Measurements from ENCODE around the gene TMEM51. TPM values are rescaled to one million over a fixed set of nuclear protein-coding genes. Genes with fewer than 3 reads are reported as not detected.
"Not testable (repeated sequence)": the region's sequence is repeated elsewhere in the genome, so short reads cannot be mapped to it uniquely, and the experiment has no call there.

TMEM51 gene
- total RNA-seq, 1 experiment from 2014 or later, result 47.6 TPM

DNA sequence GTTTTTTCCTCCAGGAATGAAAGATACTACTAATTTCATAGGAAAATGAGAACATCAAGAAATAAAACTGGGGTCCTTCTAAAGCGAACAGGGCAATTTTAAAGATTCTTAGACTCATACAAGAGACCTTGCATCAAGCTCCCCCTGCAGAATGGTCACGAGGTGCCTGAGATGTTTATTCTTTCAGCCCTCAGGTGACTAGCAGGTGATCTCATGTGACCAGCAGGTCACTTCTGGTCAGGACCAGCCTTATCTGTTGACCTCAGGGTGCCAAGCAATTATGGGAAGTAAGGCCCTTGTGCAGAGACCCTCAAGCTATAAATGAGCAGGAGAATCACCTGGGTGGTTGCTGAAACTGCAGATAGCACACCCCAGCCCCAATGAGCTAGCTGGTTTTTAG is 20.6 kb upstream of the TMEM51 start:
- DNase-seq, result no peak
- TF ChIP-seq, protein P1, sequence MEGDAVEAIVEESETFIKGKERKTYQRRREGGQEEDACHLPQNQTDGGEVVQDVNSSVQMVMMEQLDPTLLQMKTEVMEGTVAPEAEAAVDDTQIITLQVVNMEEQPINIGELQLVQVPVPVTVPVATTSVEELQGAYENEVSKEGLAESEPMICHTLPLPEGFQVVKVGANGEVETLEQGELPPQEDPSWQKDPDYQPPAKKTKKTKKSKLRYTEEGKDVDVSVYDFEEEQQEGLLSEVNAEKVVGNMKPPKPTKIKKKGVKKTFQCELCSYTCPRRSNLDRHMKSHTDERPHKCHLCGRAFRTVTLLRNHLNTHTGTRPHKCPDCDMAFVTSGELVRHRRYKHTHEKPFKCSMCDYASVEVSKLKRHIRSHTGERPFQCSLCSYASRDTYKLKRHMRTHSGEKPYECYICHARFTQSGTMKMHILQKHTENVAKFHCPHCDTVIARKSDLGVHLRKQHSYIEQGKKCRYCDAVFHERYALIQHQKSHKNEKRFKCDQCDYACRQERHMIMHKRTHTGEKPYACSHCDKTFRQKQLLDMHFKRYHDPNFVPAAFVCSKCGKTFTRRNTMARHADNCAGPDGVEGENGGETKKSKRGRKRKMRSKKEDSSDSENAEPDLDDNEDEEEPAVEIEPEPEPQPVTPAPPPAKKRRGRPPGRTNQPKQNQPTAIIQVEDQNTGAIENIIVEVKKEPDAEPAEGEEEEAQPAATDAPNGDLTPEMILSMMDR (IDR thresholded peaks at IDR 0.05; ENCODE audit: unreplicated experiment), result no peak
- CTCF ChIA-PET, result no interaction called here
- no peaks in the 10 kb centered on the region for H3K4me1 Mint-ChIP-seq (ENCODE audit: low read depth, unreplicated experiment)
- no peak overlapping the region for H3K4me3 Mint-ChIP-seq (ENCODE audit: low read depth, unreplicated experiment)
- peaks cover 6% of the 10 kb centered on the region for H3K36me3 Mint-ChIP-seq (ENCODE audit: insufficient read depth, unreplicated experiment)
- H3K9me3 Mint-ChIP-seq (ENCODE audit: low read depth, unreplicated experiment), result peaks cover 5% of the 10 kb centered on the region
- intact Hi-C loops (cut with micrococcal nuclease; ENCODE audit: unreplicated experiment), result no loop called here
- H3K27me3 Mint-ChIP-seq (ENCODE audit: unreplicated experiment), result no peaks in the 10 kb centered on the region
- no TSS peak for BruUV-seq (replicated peaks)
- H3K27ac Mint-ChIP-seq (ENCODE audit: unreplicated experiment), result no peak overlapping the region

- H3K36me3 Mint-ChIP-seq (ENCODE audit: insufficient read depth, unreplicated experiment), result peaks cover 6% of the 10 kb centered on the region
- TF ChIP-seq, protein P1 (IDR thresholded peaks at IDR 0.05; ENCODE audit: unreplicated experiment), result no peak
These were observed 19.3 kb upstream of the TMEM51 start for GRCh38 chr1:15134285-15134684.

GRCh38 chr1:15135604-15136003 is 17.9 kb upstream of the TMEM51 start:
- H3K4me3 Mint-ChIP-seq (ENCODE audit: low read depth, unreplicated experiment); H3K9me3 Mint-ChIP-seq (ENCODE audit: low read depth, unreplicated experiment); CTCF ChIA-PET; BruUV-seq (replicated peaks); DNase-seq; H3K4me1 Mint-ChIP-seq (ENCODE audit: low read depth, unreplicated experiment); H3K36me3 Mint-ChIP-seq (ENCODE audit: insufficient read depth, unreplicated experiment); H3K27me3 Mint-ChIP-seq (ENCODE audit: unreplicated experiment); H3K27ac Mint-ChIP-seq (ENCODE audit: unreplicated experiment); intact Hi-C loops (cut with micrococcal nuclease; ENCODE audit: unreplicated experiment): not testable (repeated sequence)

More at GRCh38 chr1:15134285-15134684, 19.3 kb upstream of the TMEM51 start:
- CTCF ChIA-PET, result no interaction called here
- BruUV-seq (replicated peaks), result no TSS peak
- no peaks in the 10 kb centered on the region for H3K27me3 Mint-ChIP-seq (ENCODE audit: unreplicated experiment)
- no peak overlapping the region for H3K4me3 Mint-ChIP-seq (ENCODE audit: low read depth, unreplicated experiment)
- peaks cover 5% of the 10 kb centered on the region for H3K9me3 Mint-ChIP-seq (ENCODE audit: low read depth, unreplicated experiment)
- no peak for DNase-seq
- H3K4me1 Mint-ChIP-seq (ENCODE audit: low read depth, unreplicated experiment), result no peaks in the 10 kb centered on the region
- intact Hi-C loops (cut with micrococcal nuclease; ENCODE audit: unreplicated experiment), result no loop called here
- no peak overlapping the region for H3K27ac Mint-ChIP-seq (ENCODE audit: unreplicated experiment)

- H3K27ac Mint-ChIP-seq (ENCODE audit: unreplicated experiment), result no peak overlapping the region
- H3K27me3 Mint-ChIP-seq (ENCODE audit: unreplicated experiment), result no peaks in the 10 kb centered on the region
- no peak overlapping the region for H3K4me3 Mint-ChIP-seq (ENCODE audit: low read depth, unreplicated experiment)
- no peaks in the 10 kb centered on the region for H3K4me1 Mint-ChIP-seq (ENCODE audit: low read depth, unreplicated experiment)
- H3K9me3 Mint-ChIP-seq (ENCODE audit: low read depth, unreplicated experiment), result no peaks in the 10 kb centered on the region
- BruUV-seq (replicated peaks), result no TSS peak
- TF ChIP-seq, protein P1 (IDR thresholded peaks at IDR 0.05; ENCODE audit: unreplicated experiment), result no peak
- CTCF ChIA-PET, result interaction anchor here (0.9 kb wide), 1 partner anchor 9 kb away, joined by 4 read pairs; no protein-coding TSS in a partner anchor
- DNase-seq, result no peak
- intact Hi-C loops (cut with micrococcal nuclease; ENCODE audit: unreplicated experiment), result no loop called here
- peaks cover 13% of the 10 kb centered on the region for H3K36me3 Mint-ChIP-seq (ENCODE audit: insufficient read depth, unreplicated experiment)
These were observed 15.7 kb upstream of the TMEM51 start for GRCh38 chr1:15137809-15138208.

DNA sequence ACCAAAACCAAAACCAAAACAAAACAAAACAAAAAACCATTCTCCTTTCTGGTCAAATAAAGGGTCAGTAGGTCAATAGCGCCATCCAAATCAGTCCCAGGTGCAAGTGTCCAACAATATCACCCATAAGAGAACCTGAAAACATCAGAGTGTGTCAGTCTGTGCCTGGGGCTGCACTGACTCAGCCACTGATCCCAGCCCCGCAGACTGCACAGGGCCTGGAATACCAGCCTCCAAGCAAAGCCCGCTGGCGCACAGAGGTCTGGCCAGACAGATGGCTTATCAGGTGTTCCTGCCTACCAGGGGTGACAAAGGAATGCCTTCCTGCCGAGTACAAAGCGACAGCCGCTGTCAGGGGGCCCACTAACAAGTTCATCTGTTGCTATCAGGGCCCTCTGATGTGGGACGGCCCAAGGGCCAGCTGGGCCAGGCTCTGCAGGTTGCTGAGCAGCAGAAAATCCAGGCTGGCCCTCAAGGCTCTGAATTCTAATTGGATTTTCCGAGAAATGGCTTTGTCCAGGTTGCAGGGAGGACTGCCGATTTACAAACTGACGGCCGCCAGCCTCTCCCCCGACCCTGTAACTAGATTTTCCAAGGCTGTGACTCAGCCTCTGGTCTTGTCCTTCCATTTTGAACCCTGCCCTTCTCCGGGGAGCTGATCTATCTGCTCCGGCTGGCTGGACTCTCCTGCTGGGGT is 13.7 kb upstream of the TMEM51 start:
- no peaks in the 10 kb centered on the region for H3K4me1 Mint-ChIP-seq (ENCODE audit: low read depth, unreplicated experiment)
- CTCF ChIA-PET, result interaction anchor here (0.7 kb wide), 1 partner anchor 182 kb away, joined by 4 read pairs; no protein-coding TSS in a partner anchor
- TF ChIP-seq, protein P1 (IDR thresholded peaks at IDR 0.05; ENCODE audit: unreplicated experiment), result no peak
- intact Hi-C loops (cut with micrococcal nuclease; ENCODE audit: unreplicated experiment), result no loop called here
- H3K9me3 Mint-ChIP-seq (ENCODE audit: low read depth, unreplicated experiment), result no peaks in the 10 kb centered on the region
- peak; percentile 13 for DNase-seq
- no peak overlapping the region for H3K27ac Mint-ChIP-seq (ENCODE audit: unreplicated experiment)
- no TSS peak for BruUV-seq (replicated peaks)
- peaks cover 11% of the 10 kb centered on the region for H3K36me3 Mint-ChIP-seq (ENCODE audit: insufficient read depth, unreplicated experiment)
- H3K4me3 Mint-ChIP-seq (ENCODE audit: low read depth, unreplicated experiment), result no peak overlapping the region
- no peaks in the 10 kb centered on the region for H3K27me3 Mint-ChIP-seq (ENCODE audit: unreplicated experiment)

Data from Calu3 (cell line).